Esophagus (tissue), 2 donors: ENCODE data around the gene SOHLH2. TPM values are rescaled to one million over a fixed set of nuclear protein-coding genes. Genes with fewer than 3 reads are reported as not detected.

Source experiments
- H3K27ac ChIP-seq, 2 donors: one replicate each; pipeline ENCODE4 v1.5.1; 2013; ENCODE audit warnings: low read depth in 2 of 2, mild to moderate bottlenecking in 2 of 2, inconsistent platforms in 1 of 2, low read length in 1 of 2, moderate library complexity in 1 of 2
- H3K27me3 ChIP-seq, 2 donors: one replicate each; pipeline ENCODE4 v1.6.1; 2013; ENCODE audit warnings: low read length in 2 of 2, control low read depth in 1 of 2, mild to moderate bottlenecking in 1 of 2; ENCODE audit not compliant: insufficient read depth in 2 of 2, control insufficient read depth in 1 of 2
- H3K36me3 ChIP-seq, 2 donors: one replicate each; pipeline ENCODE4 v1.6.1; 2013; ENCODE audit warnings: low read length in 1 of 2; ENCODE audit not compliant: control insufficient read depth in 2 of 2, insufficient read depth in 2 of 2
- H3K4me1 ChIP-seq, 2 donors: one replicate each; pipeline ENCODE4 v1.6.1; 2013; ENCODE audit warnings: low read length in 1 of 2; ENCODE audit not compliant: control insufficient read depth in 2 of 2, insufficient read depth in 2 of 2
- H3K4me3 ChIP-seq, 2 donors: one replicate each; pipeline ENCODE4 v1.5.1; 2013; ENCODE audit warnings: low read length in 2 of 2, mild to moderate bottlenecking in 2 of 2, low read depth in 1 of 2, moderate library complexity in 1 of 2
- H3K9me3 ChIP-seq, 2 donors: one replicate each; pipeline ENCODE4 v1.6.1; 2013; ENCODE audit warnings: mild to moderate bottlenecking in 2 of 2, low read depth in 1 of 2, low read length in 1 of 2, moderate library complexity in 1 of 2; ENCODE audit not compliant: control insufficient read depth in 2 of 2, insufficient read depth in 1 of 2
- WGBS, 2 donors: extraction: QIAGEN DNeasy Blood & Tissue Kit; methylation state at CpG; one replicate each; pipeline ENCODE4 v1.1.7; 2013; 5-methylcytosine and 5-hydroxymethylcytosine counted together
- polyA plus RNA-seq, 2 donors: library from polyadenylated mRNA; stranded (reverse); fragments of 200-250 nt; gene quantifications; one replicate each; pipeline ENCODE4 v1.2.3, GENCODE V29; 2013
- donor health status: healthy with polysubstance abuse.
- donor health status: Bipolar disorder and iron deficiency.

Gene SOHLH2
- polyA plus RNA-seq, 2 donors: 0.04 to 0.12 TPM

GRCh38 chr13:36163809-36164308, 50.5 kb downstream of the SOHLH2 start:
- Histone ChIP-seq H3K27ac (no peak overlapping the region), H3K4me3 (no peak overlapping the region), H3K4me1 (peaks cover 2 to 3% of the 10 kb centered on the region in 2 donors), H3K9me3 (no peaks in the 10 kb centered on the region), H3K36me3 (no peaks in the 10 kb centered on the region), H3K27me3 (no peaks in the 10 kb centered on the region)
- WGBS, 2 donors: 28 to 43% methylated on average over 7 of the region's 7 CpGs

- H3K27me3 ChIP-seq: no peaks in the 10 kb centered on the region
- H3K9me3 ChIP-seq: no peaks in the 10 kb centered on the region
- WGBS, 2 donors: 70 to 71% methylated on average over 6 of the region's 6 CpGs
- no peak overlapping the region for H3K27ac ChIP-seq
- peaks cover 2 to 3% of the 10 kb centered on the region in 2 donors for H3K4me1 ChIP-seq
- H3K4me3 ChIP-seq: no peak overlapping the region
- H3K36me3 ChIP-seq: no peaks in the 10 kb centered on the region
These were observed 51.1 kb downstream of the SOHLH2 start for GRCh38 chr13:36163286-36163685.

GRCh38 chr13:36160297-36160696, 54.1 kb downstream of the SOHLH2 start:
- H3K27ac ChIP-seq: no peak overlapping the region
- peaks cover 2 to 3% of the 10 kb centered on the region in 2 donors for H3K4me1 ChIP-seq
- no peaks in the 10 kb centered on the region for H3K36me3 ChIP-seq
- no peak overlapping the region for H3K4me3 ChIP-seq
- no peaks in the 10 kb centered on the region for H3K9me3 ChIP-seq
- no peaks in the 10 kb centered on the region for H3K27me3 ChIP-seq
- 75 to 77% methylated on average over 4 of the region's 4 CpGs for WGBS, 2 donors

- H3K27me3 ChIP-seq: peaks cover 0 to 3% of the 10 kb centered on the region in 2 donors
- peaks cover under 1 to 5% of the 10 kb centered on the region in 2 donors for H3K4me1 ChIP-seq
- no peaks in the 10 kb centered on the region for H3K9me3 ChIP-seq
- H3K4me3 ChIP-seq: no peak overlapping the region
- no peak overlapping the region for H3K27ac ChIP-seq
- no peaks in the 10 kb centered on the region for H3K36me3 ChIP-seq
- WGBS, 2 donors: 55 to 61% methylated on average over 4 of the region's 4 CpGs
These were observed 55.7 kb downstream of the SOHLH2 start for GRCh38 chr13:36158611-36159010.

- H3K27ac ChIP-seq: no peak overlapping the region
- peaks cover 0 to 3% of the 10 kb centered on the region in 2 donors for H3K27me3 ChIP-seq
- 38 to 46% methylated on average over 1 of the region's 1 CpG for WGBS, 2 donors
- H3K36me3 ChIP-seq: no peaks in the 10 kb centered on the region
- H3K4me1 ChIP-seq: peaks cover 0 to 5% of the 10 kb centered on the region in 2 donors
- H3K4me3 ChIP-seq: no peak overlapping the region
- no peaks in the 10 kb centered on the region for H3K9me3 ChIP-seq
These were observed 56.9 kb downstream of the SOHLH2 start for GRCh38 chr13:36157480-36157879.

DNA sequence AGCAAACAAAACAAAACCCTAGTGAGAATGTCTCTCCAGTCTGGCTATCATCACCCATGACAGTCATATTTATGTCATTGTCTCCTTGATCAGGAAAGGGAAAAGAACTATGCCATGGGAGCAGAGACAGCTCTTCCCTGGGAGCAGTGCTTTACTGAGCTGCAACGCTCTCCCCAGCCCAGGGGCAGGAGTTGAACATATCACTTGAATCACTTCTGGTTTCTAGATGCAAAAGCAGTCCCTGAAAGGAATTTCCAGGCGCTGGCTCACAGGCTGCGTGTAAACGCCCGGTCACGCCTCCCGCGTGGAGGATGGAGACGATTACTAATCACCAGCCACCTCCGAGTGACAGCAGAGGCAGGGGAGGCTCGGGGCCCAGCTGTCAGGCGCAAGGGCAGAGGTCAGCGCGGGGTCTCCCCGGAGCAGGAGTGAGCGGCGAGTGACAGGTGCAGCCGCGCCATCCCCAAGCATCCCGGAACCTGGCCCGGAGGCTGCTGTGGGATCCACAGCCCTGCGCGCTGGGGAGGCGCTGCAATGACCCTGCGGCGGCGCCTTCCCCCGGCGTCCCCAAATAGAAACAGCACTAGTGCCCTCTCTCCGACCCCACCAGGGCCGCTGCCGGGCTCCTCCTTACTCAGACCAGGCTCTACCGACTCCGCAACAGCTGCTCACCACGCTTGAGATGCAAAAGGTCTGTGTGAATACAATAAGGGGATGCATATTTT, 59.6 kb downstream of the SOHLH2 start:
- Histone ChIP-seq H3K36me3 (no peaks in the 10 kb centered on the region), H3K9me3 (no peaks in the 10 kb centered on the region), H3K4me3 (no peak overlapping the region), H3K27me3 (peaks cover 0 to 3% of the 10 kb centered on the region in 2 donors), H3K4me1 (peaks cover 0 to 5% of the 10 kb centered on the region in 2 donors), H3K27ac (no peak overlapping the region)
- 16 to 17% methylated on average over 33 to 35 of the region's 35 CpGs for WGBS, 2 donors

DNA sequence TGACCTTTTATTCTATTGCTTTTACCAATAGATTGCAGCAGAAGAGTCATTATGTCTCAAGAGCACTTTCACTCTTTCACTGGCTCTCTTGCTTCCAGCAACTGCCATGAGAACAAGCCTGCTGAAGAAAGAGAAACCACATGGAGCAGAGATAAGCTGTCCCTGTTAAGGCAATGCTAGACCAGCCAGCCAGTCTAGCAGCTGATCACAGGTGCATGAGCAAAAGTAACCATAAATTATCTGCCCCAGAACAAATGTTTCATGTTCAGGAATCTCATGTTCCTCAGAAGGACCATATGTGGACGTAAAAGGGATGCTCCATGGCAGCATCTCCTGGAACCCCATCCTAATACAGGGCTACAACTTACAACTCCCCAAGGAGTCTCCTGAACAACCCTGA, 62.8 kb downstream of the SOHLH2 start:
- no peaks in the 10 kb centered on the region for H3K36me3 ChIP-seq
- no peak overlapping the region for H3K27ac ChIP-seq
- H3K4me1 ChIP-seq: peaks cover 0 to 5% of the 10 kb centered on the region in 2 donors
- no peak overlapping the region for H3K4me3 ChIP-seq
- 80 to 87% methylated on average over 1 of the region's 1 CpG for WGBS, 2 donors
- peaks cover 0 to 3% of the 10 kb centered on the region in 2 donors for H3K27me3 ChIP-seq
- H3K9me3 ChIP-seq: no peaks in the 10 kb centered on the region

- no peaks in the 10 kb centered on the region for H3K27me3 ChIP-seq
- no peaks in the 10 kb centered on the region for H3K9me3 ChIP-seq
- no peak overlapping the region for H3K4me3 ChIP-seq
- no peak overlapping the region for H3K27ac ChIP-seq
- H3K36me3 ChIP-seq: no peaks in the 10 kb centered on the region
- 93 to 98% methylated on average over 1 of the region's 1 CpG for WGBS, 2 donors
- no peaks in the 10 kb centered on the region for H3K4me1 ChIP-seq
These were observed 65.9 kb downstream of the SOHLH2 start for GRCh38 chr13:36148446-36148845.

- H3K4me3 ChIP-seq: no peak overlapping the region
- no peak overlapping the region for H3K27ac ChIP-seq
- no peaks in the 10 kb centered on the region for H3K4me1 ChIP-seq
- no peaks in the 10 kb centered on the region for H3K27me3 ChIP-seq
- H3K9me3 ChIP-seq: no peaks in the 10 kb centered on the region
- WGBS, 2 donors: 93 to 96% methylated on average over 3 of the region's 3 CpGs
- no peaks in the 10 kb centered on the region for H3K36me3 ChIP-seq
These were observed 67.0 kb downstream of the SOHLH2 start for GRCh38 chr13:36147330-36147729.
